IPS-18a (cell line): ENCODE results near the gene ZNF320.
"Not testable (repeated sequence)": the region's sequence is repeated elsewhere in the genome, so short reads cannot be mapped to it uniquely, and the experiment has no call there.

Experiments used
- H3K27ac ChIP-seq: one replicate; pipeline ENCODE4 v1.5.1; 2013; ENCODE audit warnings: low read length
- H3K27me3 ChIP-seq: one replicate; pipeline ENCODE4 v1.6.1; 2013; ENCODE audit warnings: mild to moderate bottlenecking, low read length; ENCODE audit not compliant: control insufficient read depth, insufficient read depth
- H3K36me3 ChIP-seq: one replicate; pipeline ENCODE4 v1.6.1; 2013; ENCODE audit warnings: low read depth, low read length; ENCODE audit not compliant: control insufficient read depth
- H3K4me1 ChIP-seq: one replicate; pipeline ENCODE4 v1.6.1; 2013; ENCODE audit warnings: low read depth, low read length; ENCODE audit not compliant: control insufficient read depth
- H3K4me3 ChIP-seq: one replicate; pipeline ENCODE4 v1.5.1; 2013; ENCODE audit warnings: low read length
- H3K9ac ChIP-seq: one replicate; pipeline ENCODE4 v1.6.1; 2013; ENCODE audit warnings: mild to moderate bottlenecking, low read length, moderate library complexity
- H3K9me3 ChIP-seq: one replicate; pipeline ENCODE4 v1.6.1; 2013; ENCODE audit warnings: low read depth, low read length; ENCODE audit not compliant: control insufficient read depth

ZNF320 gene

GRCh38 chr19:52857378-52858191 is 39.9 kb downstream of the ZNF320 start, which contains the start of gene ZNF468:
ZNF468 (minus strand) TSS chr19:52857619; CDS start chr19:52854272, 3,347 bp downstream.
- H3K36me3 ChIP-seq, H3K9me3 ChIP-seq, H3K27me3 ChIP-seq, H3K4me1 ChIP-seq, H3K27ac ChIP-seq: not testable (repeated sequence)
- Histone ChIP-seq H3K4me3 (peak within 1 kb of the TSS; percentile 87), H3K9ac (peak within 1 kb of the TSS; percentile 66)

DNA sequence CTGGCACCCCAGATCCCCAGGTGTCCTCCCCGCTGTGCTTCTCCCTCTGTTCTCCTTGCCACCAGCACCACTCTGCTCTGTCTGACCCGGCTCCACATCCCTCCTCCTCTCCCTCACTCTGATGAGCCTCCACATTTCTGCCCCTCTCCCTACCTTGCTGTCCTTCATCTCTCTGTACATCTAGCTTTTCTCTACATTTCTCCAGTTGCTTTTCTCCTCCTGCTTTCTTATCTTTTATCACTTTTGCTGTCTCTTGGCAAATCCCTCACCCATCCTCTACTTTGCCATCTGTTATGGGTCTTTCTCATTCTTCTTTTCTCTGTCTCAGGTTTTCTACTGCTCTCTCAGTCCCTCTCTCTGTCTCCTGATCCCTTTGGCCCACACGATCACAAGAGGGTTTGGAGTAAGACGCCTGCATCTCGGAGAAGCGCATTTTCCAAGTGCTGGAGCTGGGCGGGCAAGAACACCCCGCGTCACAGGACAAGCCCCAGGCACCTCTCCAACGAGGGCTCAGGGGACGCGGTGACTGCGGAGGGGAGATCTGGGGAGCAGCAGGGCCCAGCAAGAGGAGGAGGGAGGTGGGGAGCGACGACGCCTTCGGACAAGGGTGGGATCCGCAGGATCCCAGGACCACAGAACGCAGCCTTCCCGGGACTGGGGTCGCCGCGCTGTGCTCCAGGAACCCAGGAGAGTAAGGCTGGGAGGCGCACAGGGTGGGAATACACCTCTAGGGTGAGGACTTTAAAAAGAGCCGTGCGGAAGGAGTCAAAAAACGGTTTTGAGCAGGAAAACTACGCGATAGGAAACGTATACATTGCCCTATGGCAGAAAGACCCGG is 40.7 kb downstream of the ZNF320 start:
- H3K9me3 ChIP-seq, H3K4me1 ChIP-seq, H3K27ac ChIP-seq, H3K27me3 ChIP-seq, H3K36me3 ChIP-seq: not testable (repeated sequence)
- peak overlapping the region; percentile 66 for H3K9ac ChIP-seq
- H3K4me3 ChIP-seq = peak overlapping the region; percentile 87
